HCT116 (cell line): Measurements from ENCODE around the gene TRMT1. TPM values are rescaled to one million over a fixed set of nuclear protein-coding genes. Genes with fewer than 3 reads are reported as not detected.

Source experiments
- ATAC-seq: fragments of 200-7000 bp; cut with Tn5 transposase; 2 replicates; pipeline ENCODE4 v1.9.1; 2020; ENCODE audit warnings: mild to moderate bottlenecking, moderate library complexity
- BruUV-seq: library from RNA; stranded (reverse); fragments of 400-500 nt; replicated peaks from 2 replicates; lab custom pipeline; 2021; lab: Mats Ljungman, UMichigan
- CTCF ChIA-PET: fragments of 300-600 bp; sonication (Branson Sonifier 250); formaldehyde crosslinking; loops from one replicate; lab custom pipeline; 2021; ENCODE audit warnings: antibody characterized with exemption; lab: Charles Lee
- POLR2A ChIA-PET: fragments of 300-600, 350-600 bp; sonication (Branson Sonifier 250); formaldehyde crosslinking; loops from one replicate; lab custom pipeline; 2021; ENCODE audit warnings: antibody characterized with exemption; lab: Charles Lee
- RAD21 ChIA-PET, 2 experiments: fragments of 300-600 bp; sonication (Branson Sonifier 250); formaldehyde crosslinking; loops; one replicate each; lab custom pipeline; 2023; ENCODE audit warnings: low total read pairs in 2 of 2; ENCODE audit not compliant: uncharacterized antibody in 2 of 2, unreplicated experiment in 2 of 2, low non-redundant PET in 1 of 2; lab: Charles Lee
- DNase-seq: peaks from one replicate; pipeline ENCODE4 v3.0.0-alpha.2; 2010; ENCODE audit warnings: low read depth, low spot score
- H2AFZ ChIP-seq: fragments of 200-600 bp; shearing (Covaris generic), sonication (generic); 2 replicates; pipeline ENCODE4 v1.6.1; 2017; ENCODE audit warnings: low read depth, mixed run types, mixed read lengths, antibody characterized with exemption, low read length; ENCODE audit not compliant: poor library complexity, severe bottlenecking
- H3K27ac ChIP-seq: 2 replicates; pipeline ENCODE4 v1.5.1; 2012; ENCODE audit warnings: low read depth, low read length
- H3K27me3 ChIP-seq: fragments of 200-600 bp; sonication (generic); 2 replicates; pipeline ENCODE4 v1.6.1; 2016; ENCODE audit warnings: mixed run types, low read length, mixed read lengths; ENCODE audit not compliant: insufficient read depth
- H3K36me3 ChIP-seq, 2 experiments: fragments of 200-500 bp in 1 of 2; fragments of 200-600 bp in 1 of 2; sonication (Bioruptor generic) in 1 of 2; sonication (generic) in 1 of 2; 2 replicates each; pipeline versions ENCODE4 v1.5.1 to v1.6.1; 2014 to 2016; ENCODE audit warnings: low read length in 2 of 2, inconsistent platforms in 1 of 2, mixed read lengths in 1 of 2, mixed run types in 1 of 2; ENCODE audit not compliant: insufficient read depth in 2 of 2, control insufficient read depth in 1 of 2
- H3K4me1 ChIP-seq, 2 experiments: fragments of 200-600 bp in 1 of 2; sonication (generic) in 1 of 2; 2 replicates each; pipeline versions ENCODE4 v1.5.1 to v1.6.1; 2012 to 2017; ENCODE audit warnings: low read length in 2 of 2, inconsistent platforms in 1 of 2, mild to moderate bottlenecking in 1 of 2, mixed read lengths in 1 of 2, mixed run types in 1 of 2, moderate library complexity in 1 of 2; ENCODE audit not compliant: insufficient read depth in 2 of 2, control insufficient read depth in 1 of 2
- H3K4me2 ChIP-seq: fragments of 200-600 bp; sonication (generic); 2 replicates; pipeline ENCODE4 v1.6.1; 2017; ENCODE audit warnings: mixed run types, low read length, mixed read lengths
- H3K4me3 ChIP-seq, 2 experiments: fragments of 200-600 bp in 1 of 2; sonication (generic) in 1 of 2; replicated peaks in 1 of 2; 2 replicates each; pipeline ENCODE4 v1.5.1; 2011 to 2016; ENCODE audit warnings: low read length in 2 of 2, control low read depth in 1 of 2, low read depth in 1 of 2, mild to moderate bottlenecking in 1 of 2, mixed read lengths in 1 of 2, mixed run types in 1 of 2
- H3K79me2 ChIP-seq: fragments of 200-600 bp; sonication (generic); 2 replicates; pipeline ENCODE4 v1.6.1; 2017; ENCODE audit warnings: mild to moderate bottlenecking, mixed run types, low read length, moderate library complexity, mixed read lengths; ENCODE audit not compliant: insufficient read depth
- H3K9ac ChIP-seq: fragments of 200-600 bp; sonication (generic); 2 replicates; pipeline ENCODE4 v1.6.1; 2016; ENCODE audit warnings: low read length, mixed read lengths
- H3K9me2 ChIP-seq: fragments of 200-600 bp; sonication (generic), shearing (Covaris generic); 2 replicates; pipeline ENCODE4 v1.6.1; 2017; ENCODE audit warnings: mixed run types, mild to moderate bottlenecking, moderate library complexity; ENCODE audit not compliant: insufficient read depth
- H3K9me3 ChIP-seq, 2 experiments: fragments of 200-500 bp in 1 of 2; fragments of 200-600 bp in 1 of 2; sonication (Bioruptor generic) in 1 of 2; sonication (generic) in 1 of 2; 2 replicates each; pipeline ENCODE4 v1.6.1; 2014 to 2017; ENCODE audit warnings: low read length in 2 of 2, mixed read lengths in 2 of 2, inconsistent platforms in 1 of 2, low read depth in 1 of 2, mild to moderate bottlenecking in 1 of 2, mixed run types in 1 of 2, moderate library complexity in 1 of 2; ENCODE audit not compliant: control insufficient read depth in 1 of 2, insufficient read depth in 1 of 2
- H4K20me1 ChIP-seq: fragments of 200-600 bp; sonication (generic), shearing (Covaris generic); 2 replicates; pipeline ENCODE4 v1.6.1; 2017; ENCODE audit warnings: mixed run types, mild to moderate bottlenecking, moderate library complexity; ENCODE audit not compliant: insufficient read depth
- ATF3 ChIP-seq: IDR thresholded peaks from 2 replicates; pipeline ENCODE4 v1.6.1; 2012
- CBX3 ChIP-seq: IDR thresholded peaks from 2 replicates; pipeline ENCODE4 v1.6.1; 2012; ENCODE audit warnings: low read depth
- CEBPB ChIP-seq: IDR thresholded peaks from 2 replicates; pipeline ENCODE4 v1.6.1; 2012; ENCODE audit warnings: low read depth
- EGR1 ChIP-seq: IDR thresholded peaks from 2 replicates; pipeline ENCODE4 v1.6.1; 2012; ENCODE audit warnings: low read depth
- ELF1 ChIP-seq: IDR thresholded peaks from 2 replicates; pipeline ENCODE4 v1.6.1; 2012; ENCODE audit warnings: low read depth, borderline replicate concordance
- EZH2 ChIP-seq: fragments of 200-600 bp; sonication (generic); IDR thresholded peaks from 2 replicates; pipeline ENCODE4 v1.6.1; 2017; ENCODE audit warnings: antibody characterized with exemption, mixed run types
- EZH2phosphoT487 ChIP-seq: fragments of 200-600 bp; IDR thresholded peaks from 2 replicates; pipeline ENCODE4 v1.6.1; 2018; ENCODE audit warnings: antibody characterized with exemption, borderline replicate concordance
- MAX ChIP-seq: IDR thresholded peaks from 2 replicates; pipeline ENCODE4 v1.6.1; 2012
- POLR2A ChIP-seq: IDR thresholded peaks from 2 replicates; pipeline ENCODE4 v1.7.0; 2011; ENCODE audit warnings: borderline replicate concordance; ENCODE audit not compliant: insufficient read depth, insufficient read length; ENCODE audit errors: extremely low read depth
- POLR2AphosphoS5 ChIP-seq: IDR thresholded peaks from 2 replicates; pipeline ENCODE4 v1.6.1; 2011; ENCODE audit warnings: mild to moderate bottlenecking, low read depth, low read length, moderate library complexity
- RAD21 ChIP-seq: IDR thresholded peaks from 2 replicates; pipeline ENCODE4 v1.6.1; 2012; ENCODE audit warnings: low read depth, mild to moderate bottlenecking
- SP1 ChIP-seq: IDR thresholded peaks from 2 replicates; pipeline ENCODE4 v1.6.1; 2012; ENCODE audit warnings: low read depth
- TCF7L2 ChIP-seq: IDR thresholded peaks from 2 replicates; pipeline ENCODE4 v1.7.0; 2011; ENCODE audit warnings: borderline replicate concordance, inconsistent platforms; ENCODE audit not compliant: insufficient read depth, insufficient read length; ENCODE audit errors: extremely low read depth
- ZBTB33 ChIP-seq: IDR thresholded peaks from 2 replicates; pipeline ENCODE4 v1.6.1; 2011; ENCODE audit warnings: mild to moderate bottlenecking, low read length, moderate library complexity; ENCODE audit not compliant: insufficient replicate concordance; ENCODE audit errors: extremely low read depth
- ZFX ChIP-seq: fragments of 450-650 bp; IDR thresholded peaks from 2 replicates; pipeline ENCODE4 v1.6.1; 2017
- ZNF274 ChIP-seq: fragments of 200-500 bp; sonication (Bioruptor generic); IDR thresholded peaks from 2 replicates; pipeline ENCODE4 v1.6.1; 2014; ENCODE audit warnings: mild to moderate bottlenecking, low read depth, low read length, inconsistent platforms
- intact Hi-C: fragments of 100-400 bp; cut with micrococcal nuclease; formaldehyde crosslinking; loops from 2 replicates; pipeline ENCODE4 v1.10.0; 2022
- total RNA-seq: library from RNA; stranded (reverse); gene quantifications from one replicate; pipeline ENCODE4 v1.2.1, GENCODE V29; 2021; ENCODE audit not compliant: unreplicated experiment

The TRMT1 gene
- total RNA-seq, 1 experiment from 2014 or later: 84.4 TPM

- no peak overlapping the region for H3K27ac ChIP-seq
- no peaks in the 10 kb centered on the region for H3K9me2 ChIP-seq
- no TSS peak for BruUV-seq
- no peaks in the 10 kb centered on the region for H3K4me1 ChIP-seq
- DNase-seq (no peak), ATAC-seq (no peak)
- intact Hi-C loops: no loop called here
- H3K4me3 ChIP-seq: no peak overlapping the region
- no peak overlapping the region for H3K4me2 ChIP-seq
- no peak for TF ChIP-seq ATF3
- ChIA-PET POLR2A (no interaction called here), RAD21 (no interaction called here), CTCF (interaction anchor here (5.4 kb wide), 1 partner anchor 11 kb away, joined by 20 read pairs; no protein-coding TSS in a partner anchor)
- no peaks in the 10 kb centered on the region for H3K27me3 ChIP-seq
- H3K79me2 ChIP-seq: no peaks in the 10 kb centered on the region
- no peaks in the 10 kb centered on the region for H3K9me3 ChIP-seq
- no peaks in the 10 kb centered on the region for H4K20me1 ChIP-seq
- no peak overlapping the region for H2AFZ ChIP-seq
- no peaks in the 10 kb centered on the region for H3K36me3 ChIP-seq
- H3K9ac ChIP-seq: no peak overlapping the region
Observed at GRCh38 chr19:13072188-13072908, 44.2 kb downstream of the TRMT1 start.

GRCh38 chr19:13071444-13072187, 44.9 kb downstream of the TRMT1 start:
- no peak for DNase-seq
- BruUV-seq: no TSS peak
- CTCF ChIA-PET: interaction anchor here (5.4 kb wide), 1 partner anchor 10 kb away, joined by 20 read pairs; no protein-coding TSS in a partner anchor
- TF ChIP-seq ZNF274 (no peak), CBX3 (no peak), EZH2phosphoT487 (no peak), EZH2 (no peak), SP1 (no peak), ZBTB33 (no peak), ELF1 (no peak), EGR1 (no peak), ZFX (no peak), POLR2A (no peak), TCF7L2 (no peak), CEBPB (no peak), MAX (no peak), RAD21 (no peak), POLR2AphosphoS5 (no peak)

More at GRCh38 chr19:13071444-13072187, 44.9 kb downstream of the TRMT1 start:
- ChIA-PET POLR2A (no interaction called here), RAD21 (no interaction called here)
- intact Hi-C loops: no loop called here
- Histone ChIP-seq H3K4me3 (no peak overlapping the region), H3K27ac (no peak overlapping the region), H4K20me1 (no peaks in the 10 kb centered on the region), H3K4me1 (no peaks in the 10 kb centered on the region), H3K79me2 (no peaks in the 10 kb centered on the region), H3K9me3 (no peaks in the 10 kb centered on the region), H2AFZ (no peak overlapping the region), H3K9me2 (no peaks in the 10 kb centered on the region), H3K36me3 (no peaks in the 10 kb centered on the region), H3K27me3 (no peaks in the 10 kb centered on the region), H3K9ac (no peak overlapping the region), H3K4me2 (no peak overlapping the region)
- ATAC-seq: no peak
